Measurements from ENCODE around the gene DLG2. TPM values are rescaled to one million over a fixed set of nuclear protein-coding genes. Genes with fewer than 3 reads are reported as not detected.

DLG2 gene
- total and polyA plus RNA-seq, 2 of the 4 experiments (the other 2 are of a cell fraction): 0.31 to 0.36 TPM

GRCh38 chr11:83656796-83657330 is 1970.3 kb downstream of the DLG2 start:
- no peak overlapping the region for H3K9ac ChIP-seq (ENCODE audit: low read depth, low read length)
- no TSS peak for BruUV-seq (replicated peaks)
- ATAC-seq (ENCODE audit: low read depth) (no peak), DNase-seq (no peak)
- no peak overlapping the region for H3K23ac ChIP-seq (ENCODE audit: low read depth, low read length)
- intact Hi-C loops (cut with micrococcal nuclease): no loop called here
- no peak overlapping the region for H3K4me2 ChIP-seq (ENCODE audit: low read depth, low read length)
- H4K91ac ChIP-seq (ENCODE audit: insufficient read depth, low read depth, low read length): no peak overlapping the region
- no peak overlapping the region for H2AK5ac ChIP-seq (ENCODE audit: low read depth, low read length)
- no peak overlapping the region for H3K27ac ChIP-seq (ENCODE audit: insufficient read depth, low read length)
- in situ Hi-C loops (cut with MboI; ENCODE audit: low sequenced_read_pairs): no loop called here
- WGBS, 2 experiments (ENCODE audit: extremely low coverage in 2 of 2, insufficient read length in 1 of 2): 40% methylated on average over 1 of the region's 4 CpGs; no CpG with 5 or more reads in 1 of the 2 experiments
- no peak overlapping the region for H3K14ac ChIP-seq (replicated peaks; ENCODE audit: low read depth, low read length)
- no peak for TF ChIP-seq MAFK (IDR thresholded peaks at IDR 0.05; ENCODE audit: low read depth, low read length)
- TF ChIP-seq RFX5 (IDR thresholded peaks at IDR 0.05; ENCODE audit: low read depth, low read length): no peak
- no peak for TF ChIP-seq CHD1 (IDR thresholded peaks at IDR 0.05; ENCODE audit: low read depth, low read length)
- no peak for TF ChIP-seq CEBPB (IDR thresholded peaks at IDR 0.05; ENCODE audit: low read depth, low read length)
- no peak overlapping the region for H4K8ac ChIP-seq (ENCODE audit: low read depth in 2 of 2, low read length in 2 of 2)
- no peaks in the 10 kb centered on the region for H4K20me1 ChIP-seq (ENCODE audit: insufficient read depth, low read length)
- no peaks in the 10 kb centered on the region for H3K27me3 ChIP-seq (ENCODE audit: control insufficient read depth, insufficient read depth, low read length)
- H2AK9ac ChIP-seq (replicated peaks; ENCODE audit: low read depth, low read length, poor library complexity): no peak overlapping the region
- no peak overlapping the region for H2BK20ac ChIP-seq (ENCODE audit: low read depth, low read length)
- dilution Hi-C loops (cut with HindIII; ENCODE audit: low sequenced_read_pairs, unreplicated experiment): no loop called here
- H2BK120ac ChIP-seq (ENCODE audit: low read depth, low read length): no peak overlapping the region
- H3K4me1 ChIP-seq (ENCODE audit: control insufficient read depth, insufficient read depth, low read length): no peaks in the 10 kb centered on the region
- no peak overlapping the region for H3K18ac ChIP-seq (ENCODE audit: low read depth, low read length)
- H2BK5ac ChIP-seq (ENCODE audit: low read depth, low read length, poor library complexity, severe bottlenecking): no peak overlapping the region
- ChIA-PET CTCF (no interaction called here), POLR2A (ENCODE audit: unreplicated experiment) (no interaction called here)
- no peak overlapping the region for H3K4me3 ChIP-seq (ENCODE audit: insufficient read depth, low read depth, low read length)
- no peaks in the 10 kb centered on the region for H3K9me3 ChIP-seq (ENCODE audit: control insufficient read depth, insufficient read depth, low read length)
- H3K79me1 ChIP-seq (ENCODE audit: low read depth in 1 of 2, low read length in 2 of 2): no peaks in the 10 kb centered on the region
- H2AFZ ChIP-seq (replicated peaks; ENCODE audit: low read length, poor library complexity): no peak overlapping the region
- no peaks in the 10 kb centered on the region for H3K36me3 ChIP-seq (ENCODE audit: control insufficient read depth, insufficient read depth, low read length)
- no peaks in the 10 kb centered on the region for H3K9me1 ChIP-seq (ENCODE audit: insufficient read depth, low read length)
- H4K5ac ChIP-seq (ENCODE audit: low read depth, low read length): no peak overlapping the region
- H2BK15ac ChIP-seq (ENCODE audit: low read depth, low read length): no peak overlapping the region
- H3K56ac ChIP-seq (ENCODE audit: extremely low read depth, insufficient read depth, low read length): no peak overlapping the region
- no peak overlapping the region for H3K4ac ChIP-seq (ENCODE audit: low read depth, low read length)

Measured in IMR-90 (cell line).